HG03432 (cell line): ENCODE results near the gene TM9SF2.

Experiments used
- ATAC-seq: cut with Tn5 transposase; IDR thresholded peaks from one replicate; pipeline ENCODE4 v1.9.1; 2021; ENCODE audit warnings: mild to moderate bottlenecking, moderate library complexity; ENCODE audit not compliant: unreplicated experiment

The TM9SF2 gene

DNA sequence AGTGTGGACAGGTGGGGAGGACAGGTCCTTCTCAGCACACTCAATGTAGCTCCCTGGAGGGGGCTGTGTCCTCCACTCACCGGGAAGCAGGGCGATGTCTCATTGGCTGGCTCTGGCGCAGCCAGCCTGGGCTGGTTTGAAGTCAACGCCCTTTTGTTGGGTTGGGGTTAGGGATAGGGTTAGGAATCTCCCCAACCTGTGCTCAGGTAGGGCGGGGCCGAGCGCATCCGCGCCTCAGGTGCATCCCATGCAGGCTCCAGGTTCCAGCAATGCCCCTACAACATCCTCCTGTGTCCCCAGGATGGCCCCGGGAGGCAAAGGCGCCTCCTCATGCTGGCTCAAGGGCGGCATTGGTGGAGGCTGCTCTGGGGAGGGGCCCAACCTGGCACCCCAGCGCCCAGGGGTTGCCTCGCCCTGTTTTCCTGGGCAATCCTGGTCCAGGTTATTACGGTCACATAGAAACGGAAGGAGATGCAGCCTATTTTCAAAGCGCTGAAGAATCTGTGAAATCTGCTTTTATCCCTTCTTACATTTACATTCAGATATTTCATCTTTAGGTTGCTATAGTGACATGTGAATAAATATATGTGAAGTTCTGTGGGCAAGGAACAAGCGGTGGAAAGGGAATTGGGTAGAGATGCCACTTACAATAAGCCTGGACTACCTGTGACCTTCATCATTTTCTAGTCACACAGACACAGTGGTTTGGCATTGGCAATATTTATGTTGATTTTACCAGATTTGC lies 74.3 kb downstream of the TM9SF2 start:
- ATAC-seq: no peak

GRCh38 chr13:99577934-99578917 lies 77.0 kb downstream of the TM9SF2 start:
- ATAC-seq: no peak

DNA sequence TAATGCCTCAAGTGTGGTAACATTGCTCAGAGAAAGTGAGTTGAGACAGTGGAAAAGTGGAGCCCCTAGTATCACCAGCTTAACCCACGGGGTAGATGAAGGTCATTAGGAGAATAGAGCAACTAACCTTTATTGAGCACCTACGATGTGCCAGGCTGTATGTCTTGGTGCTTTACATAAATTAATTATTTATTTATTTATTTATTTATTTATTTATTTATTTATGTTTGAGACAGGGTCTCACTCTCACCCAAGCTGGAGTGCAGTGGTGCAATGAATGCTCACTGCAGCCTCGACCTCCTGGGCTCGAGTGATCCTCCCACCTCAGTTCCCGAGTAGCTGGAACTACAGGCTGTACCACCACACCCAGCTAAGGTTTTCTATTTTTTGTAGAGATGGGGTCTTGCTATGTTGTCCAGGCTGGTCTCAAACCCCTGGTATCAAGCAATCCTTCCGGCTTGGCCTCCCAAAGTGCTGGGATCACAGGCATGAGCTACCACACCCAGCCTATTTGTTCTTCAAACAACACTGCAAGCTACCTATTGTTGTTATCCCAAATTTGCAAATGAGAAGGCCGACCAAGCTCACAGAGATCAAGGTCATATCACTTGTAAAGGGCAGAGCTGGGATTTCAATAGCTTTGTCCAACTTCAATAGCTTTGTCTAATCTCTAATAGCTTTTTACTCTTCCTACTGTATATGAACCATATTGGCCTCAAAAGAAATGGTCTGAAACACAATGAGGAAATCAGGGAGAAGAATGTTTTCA lies 79.4 kb downstream of the TM9SF2 start:
- no peak for ATAC-seq

DNA sequence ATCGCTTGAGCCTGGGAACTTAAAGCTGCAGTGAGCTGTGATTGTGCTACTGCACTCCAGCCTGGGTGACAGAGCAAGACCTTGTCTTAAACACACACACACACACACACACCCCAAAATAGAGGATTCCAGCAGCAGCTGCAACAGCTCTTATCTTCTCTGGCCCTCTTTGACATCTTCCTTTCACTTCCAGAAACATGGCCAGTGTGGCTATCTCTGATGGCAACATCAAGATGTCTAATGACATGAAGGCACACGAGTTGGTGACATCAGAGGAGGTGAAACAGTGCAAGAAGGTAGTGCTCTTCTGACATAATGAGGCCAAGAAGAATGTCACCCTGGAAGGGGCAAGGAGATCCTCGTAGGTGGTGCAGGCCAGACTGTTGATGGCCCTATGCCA lies 81.2 kb downstream of the TM9SF2 start:
- no peak for ATAC-seq

DNA sequence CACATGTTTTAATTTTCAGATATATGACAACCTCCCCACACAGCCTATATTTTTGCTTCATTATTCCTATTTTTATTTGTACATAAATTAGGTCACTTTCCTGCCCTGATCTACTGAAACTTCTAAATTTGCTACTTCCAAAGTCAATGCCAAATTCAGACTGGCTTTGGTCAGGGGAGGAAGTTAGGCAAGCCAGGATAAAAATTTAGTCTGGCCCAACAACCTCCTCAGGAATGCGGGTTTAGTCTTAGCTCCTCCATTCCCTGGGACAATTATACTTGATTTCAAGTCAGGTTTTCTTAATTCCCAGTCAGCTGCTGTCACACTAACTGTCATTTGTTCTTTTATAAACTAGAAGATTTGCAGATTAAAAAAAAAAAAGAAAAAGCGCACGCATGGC lies 84.3 kb downstream of the TM9SF2 start:
- no peak for ATAC-seq

DNA sequence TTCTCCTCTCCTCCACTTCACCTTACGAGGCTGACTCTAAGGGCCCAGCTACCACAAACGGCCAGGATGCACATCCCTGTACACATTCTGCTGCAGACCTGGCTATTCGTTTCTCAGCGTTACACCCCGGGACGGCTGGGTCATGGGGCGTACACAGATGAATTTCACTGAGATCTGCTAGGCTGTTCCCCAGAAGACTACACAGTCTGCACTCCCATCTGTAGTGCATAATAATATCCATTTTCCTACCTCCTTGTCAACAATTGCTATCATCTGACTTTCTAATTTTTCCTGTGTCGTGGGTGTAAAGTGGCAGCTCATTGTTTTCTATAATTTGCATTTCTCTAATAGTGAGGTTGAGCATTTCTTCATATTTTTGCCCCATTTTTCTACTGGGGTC lies 85.7 kb downstream of the TM9SF2 start:
- no peak for ATAC-seq

DNA sequence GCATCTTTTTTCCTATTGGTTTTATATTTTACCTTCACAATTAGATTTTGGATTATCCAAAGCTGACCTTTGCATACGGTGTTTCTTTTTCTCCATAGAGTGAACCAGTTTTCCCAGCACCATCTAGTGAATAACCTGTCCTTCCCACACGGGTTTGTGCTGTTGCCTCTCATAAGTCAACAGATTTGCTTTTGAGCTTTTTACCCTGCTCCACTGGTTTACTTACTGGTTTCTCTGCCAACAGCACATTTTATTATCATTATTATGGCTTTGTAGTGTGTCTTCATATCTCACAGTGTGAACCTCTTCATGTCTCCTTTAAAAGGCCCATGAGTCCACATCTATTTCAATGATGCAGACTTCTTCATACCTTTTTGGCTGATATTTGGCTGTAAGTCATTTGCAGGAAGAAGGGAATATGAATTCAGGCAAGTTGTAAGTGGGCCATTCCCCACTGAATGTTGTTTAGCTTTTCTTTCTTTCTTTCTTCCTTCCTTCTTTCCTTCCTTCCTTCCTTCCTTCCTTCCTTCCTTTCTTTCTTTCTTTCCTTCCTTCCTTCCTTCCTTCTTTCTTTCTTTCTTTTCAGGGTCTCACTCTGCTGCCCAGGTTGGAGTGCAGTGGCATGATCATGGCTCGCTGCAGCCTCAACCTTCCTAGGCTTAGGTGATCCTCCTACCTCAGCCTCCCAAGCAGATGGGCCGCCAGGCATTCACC lies 86.8 kb downstream of the TM9SF2 start:
- no peak for ATAC-seq

GRCh38 chr13:99589575-99589974 lies 88.3 kb downstream of the TM9SF2 start:
- no peak for ATAC-seq

DNA sequence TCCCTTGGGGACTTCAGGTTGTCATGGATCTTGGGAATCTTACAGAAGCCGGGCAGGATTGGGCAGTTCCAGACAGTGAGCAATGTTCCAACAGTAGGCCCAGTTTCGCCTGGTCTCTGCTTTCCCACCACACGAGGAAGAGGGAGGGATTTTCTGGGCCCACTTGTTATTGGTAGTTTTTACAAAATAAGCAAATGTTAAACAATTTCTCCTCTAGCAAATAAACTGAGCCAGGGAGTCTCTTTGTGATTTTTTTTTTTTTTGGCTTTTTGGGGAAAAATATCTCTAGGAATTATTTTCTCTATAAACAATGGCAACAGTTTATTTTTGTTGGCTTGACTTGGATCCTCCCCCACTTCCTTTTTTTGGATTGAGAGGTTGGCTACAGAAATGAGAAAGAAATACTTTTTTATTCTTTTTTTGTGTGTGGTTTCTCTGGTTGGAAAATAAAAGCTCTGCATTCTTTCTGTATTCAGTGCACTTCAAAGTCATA lies 89.3 kb downstream of the TM9SF2 start:
- no peak for ATAC-seq

- ATAC-seq: no peak
Measured at GRCh38 chr13:99596180-99596579, 94.9 kb downstream of the TM9SF2 start.

DNA sequence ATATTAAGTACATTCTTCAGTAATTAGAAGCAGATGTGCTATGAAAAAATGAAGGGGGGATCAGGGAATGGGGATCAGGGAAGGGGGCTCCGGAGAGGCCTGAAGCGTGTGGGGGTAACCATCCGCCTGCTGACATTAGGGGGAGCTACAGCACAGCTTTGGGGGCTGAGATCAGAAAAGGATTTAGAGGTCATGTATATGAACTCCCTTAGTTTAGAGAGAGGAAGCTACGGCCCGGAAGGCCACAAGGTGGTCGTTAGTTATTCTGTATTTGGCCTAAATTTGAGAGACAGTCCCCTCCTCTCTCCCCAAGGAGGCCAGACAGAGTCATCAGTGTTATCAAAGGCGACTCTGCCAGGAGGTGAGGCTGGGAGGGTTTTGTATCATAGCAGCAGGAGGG lies 99.0 kb downstream of the TM9SF2 start:
- ATAC-seq: no peak

GRCh38 chr13:99601535-99601934 lies 100.3 kb downstream of the TM9SF2 start:
- no peak for ATAC-seq

DNA sequence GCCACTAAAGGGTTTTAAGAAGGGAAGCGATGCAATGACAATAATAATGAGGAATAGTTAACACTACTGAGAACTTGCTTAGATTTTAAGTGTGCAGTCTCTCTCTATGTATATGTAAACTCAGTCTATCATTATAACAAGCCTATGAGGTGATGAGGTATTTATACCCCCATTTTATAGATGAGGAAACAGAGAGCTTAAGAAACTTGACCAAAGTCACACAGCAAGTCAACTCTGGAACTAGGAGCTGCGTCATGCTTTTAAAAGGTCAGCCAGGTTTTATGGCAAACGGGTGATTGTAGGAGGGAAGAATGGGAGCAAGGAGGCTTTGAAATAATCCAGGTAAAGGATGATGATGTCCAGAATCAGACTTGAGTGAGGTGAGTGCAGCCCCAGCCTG lies 103.4 kb downstream of the TM9SF2 start:
- ATAC-seq: no peak

- peak; percentile 71 for ATAC-seq
Measured at GRCh38 chr13:99605420-99606323, 104.4 kb downstream of the TM9SF2 start.

DNA sequence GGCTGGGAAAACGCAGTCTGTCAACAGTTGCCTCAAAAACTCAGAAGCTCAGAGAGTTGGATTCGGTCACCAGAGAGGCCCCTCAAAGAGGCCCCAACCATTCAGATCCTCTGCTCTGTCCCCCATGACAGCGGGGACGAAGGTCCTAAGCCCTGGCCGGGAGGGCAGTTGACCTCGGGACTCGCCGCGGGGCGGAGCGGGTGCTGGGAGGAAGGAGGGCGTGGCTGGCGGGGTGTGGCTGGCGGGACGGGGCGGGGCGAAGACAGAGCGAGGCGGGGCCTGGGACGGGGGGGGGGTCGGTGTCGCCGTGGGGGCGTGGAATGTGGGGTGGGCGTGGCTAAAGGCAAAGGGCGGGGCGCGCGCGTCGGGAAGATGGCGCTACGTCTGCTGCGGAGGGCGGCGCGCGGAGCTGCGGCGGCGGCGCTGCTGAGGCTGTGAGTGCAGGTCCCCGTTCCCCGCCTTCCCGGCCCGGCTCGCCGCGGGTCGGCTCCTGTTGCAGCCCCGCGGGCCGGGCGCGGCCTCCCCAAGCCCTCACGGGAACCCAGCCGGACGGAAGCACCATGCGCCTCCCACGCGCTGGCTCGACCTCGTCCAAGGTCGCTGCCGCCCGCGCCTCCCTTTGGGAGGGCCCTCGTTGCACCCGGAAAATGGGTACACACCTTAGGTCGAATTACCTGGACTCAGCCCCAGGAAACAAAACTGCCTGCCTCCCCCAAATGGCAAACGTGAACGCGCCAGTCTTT lies 105.2 kb downstream of the TM9SF2 start, which contains the start of gene CLYBL:
Gene CLYBL, plus strand, starts transcription at position 367 of the 743 bp plus-strand sequence.
- ATAC-seq: peak; percentile 86

GRCh38 chr13:99608345-99608744 lies 107.1 kb downstream of the TM9SF2 start:
- ATAC-seq: no peak

GRCh38 chr13:99610702-99611289 lies 109.5 kb downstream of the TM9SF2 start:
- no peak for ATAC-seq
